HepG2 (cell line): ENCODE measurements around the gene PPIL6. TPM values are rescaled to one million over a fixed set of nuclear protein-coding genes. Genes with fewer than 3 reads are reported as not detected.

Experiments
- ATAC-seq: fragments of 200-7000 bp; cut with Tn5 transposase; 3 replicates; pipeline ENCODE4 v1.9.1; 2020; ENCODE audit warnings: mild to moderate bottlenecking, moderate library complexity
- BruUV-seq: library from RNA; stranded (reverse); fragments of 400-500 nt; replicated peaks from 2 replicates; lab custom pipeline; 2021; lab: Mats Ljungman, UMichigan
- CTCF ChIA-PET: fragments of 300-600 bp; formaldehyde crosslinking; extraction: SDS; loops from one replicate; lab custom pipeline; 2021; ENCODE audit warnings: low total read pairs, inconsistent platforms, low intra/inter-chr PET ratio; lab: Yijun Ruan, JAX
- POLR2A ChIA-PET: fragments of 350-600 bp; sonication (Branson Sonifier 250); formaldehyde crosslinking; loops from one replicate; lab custom pipeline; 2020; ENCODE audit warnings: antibody characterized with exemption, inconsistent platforms; lab: Yijun Ruan, JAX
- DNase-seq: peaks from one replicate; pipeline ENCODE4 v3.0.0-alpha.2; 2015; ENCODE audit warnings: low spot score
- FAIRE-seq: peaks from 3 replicates; lab custom pipeline; 2011; peaks lifted over from hg19 to GRCh38; lab: Jason Lieb, UNC
- H2AFZ ChIP-seq: one replicate; pipeline ENCODE4 v1.6.1; 2011; ENCODE audit warnings: low read length, inconsistent platforms
- H3K27ac ChIP-seq: fragments of 300-600 bp; 3 replicates; pipeline ENCODE4 v1.8.0; 2011; ENCODE audit warnings: mixed run types, mild to moderate bottlenecking, mixed read lengths, low read length, inconsistent platforms; ENCODE audit not compliant: insufficient read depth; ENCODE audit errors: extremely low read length
- H3K27me3 ChIP-seq, 2 experiments: fragments of 200-600 bp in 1 of 2; 2 replicates in 1 of 2; 3 replicates in 1 of 2; pipeline versions ENCODE4 v1.6.0 to v1.8.0; 2011; ENCODE audit warnings: low read length in 2 of 2, mild to moderate bottlenecking in 2 of 2, moderate library complexity in 2 of 2, inconsistent platforms in 1 of 2; ENCODE audit not compliant: insufficient read depth in 2 of 2, control insufficient read depth in 1 of 2
- H3K36me3 ChIP-seq, 2 experiments: fragments of 200-600 bp in 1 of 2; replicated peaks in 1 of 2; 2 replicates in 1 of 2; 3 replicates in 1 of 2; pipeline versions ENCODE4 v1.5.1 to v1.8.0; 2011; ENCODE audit warnings: low read length in 2 of 2, inconsistent platforms in 1 of 2; ENCODE audit not compliant: insufficient read depth in 2 of 2, control insufficient read depth in 1 of 2
- H3K4me1 ChIP-seq: 2 replicates; pipeline ENCODE4 v1.5.1; 2012; ENCODE audit warnings: low read length, inconsistent platforms; ENCODE audit not compliant: insufficient read depth
- H3K4me2 ChIP-seq: 2 replicates; pipeline ENCODE4 v1.6.0; 2011; ENCODE audit warnings: low read depth, low read length, inconsistent platforms
- H3K4me3 ChIP-seq, 3 experiments: fragments of 200-600 bp in 1 of 3; sonication (generic), shearing (Covaris generic) in 1 of 3; replicated peaks in 1 of 3; 2 replicates each; pipeline ENCODE4 v1.5.1; 2011 to 2016; ENCODE audit warnings: low read length in 3 of 3, inconsistent platforms in 2 of 3, low read depth in 2 of 3, mild to moderate bottlenecking in 2 of 3, control low read depth in 1 of 3, mixed read lengths in 1 of 3; ENCODE audit not compliant: insufficient read depth in 1 of 3
- H3K79me2 ChIP-seq: one replicate; pipeline ENCODE4 v1.6.1; 2011; ENCODE audit warnings: low read length, inconsistent platforms; ENCODE audit not compliant: insufficient read depth
- H3K9ac ChIP-seq: 2 replicates; pipeline ENCODE4 v1.6.0; 2011; ENCODE audit warnings: mild to moderate bottlenecking, low read depth, low read length, inconsistent platforms; ENCODE audit not compliant: insufficient read depth
- H3K9me3 ChIP-seq: 2 replicates; pipeline ENCODE4 v1.5.1; 2012; ENCODE audit warnings: mild to moderate bottlenecking, low read length
- H4K20me1 ChIP-seq: 2 replicates; pipeline ENCODE4 v1.6.0; 2011; ENCODE audit warnings: inconsistent platforms, mild to moderate bottlenecking, low read length, moderate library complexity; ENCODE audit not compliant: insufficient read depth
- HNF4A ChIP-seq: sonication (generic); formaldehyde crosslinking; IDR thresholded peaks from 2 replicates; pipeline ENCODE4 v1.4.0; 2020; ENCODE audit warnings: missing genetic modification reagents
- MXI1 ChIP-seq: IDR thresholded peaks from 3 replicates; pipeline ENCODE4 v1.6.1; 2012; ENCODE audit warnings: low read depth, low read length, inconsistent platforms, borderline replicate concordance
- SNRNP70 ChIP-seq: fragments of 200-400 bp; formaldehyde crosslinking; IDR thresholded peaks from 2 replicates; pipeline ENCODE4 v1.6.1; 2017; ENCODE audit warnings: mild to moderate bottlenecking, low read depth, low read length, moderate library complexity
- ZNF18 ChIP-seq: sonication (generic); formaldehyde crosslinking; IDR thresholded peaks from 2 replicates; pipeline ENCODE4 v1.8.0; 2022; ENCODE audit warnings: mild to moderate bottlenecking, missing genetic modification reagents; ENCODE audit not compliant: insufficient replicate concordance
- WGBS: methylation state at CpG from one replicate; pipeline ENCODE4 v1.1.6; 2017; ENCODE audit warnings: low lambda C conversion rate; 5-methylcytosine and 5-hydroxymethylcytosine counted together
- in situ Hi-C: cut with HindIII; loops from 2 replicates; pipeline ENCODE4 v1.10.0; 2017; ENCODE audit warnings: low pct_unique_long_range_greater_than_20kb; ENCODE audit not compliant: extremely low pct_ligation_motif_present
- intact Hi-C: fragments of 100-400 bp; cut with micrococcal nuclease; formaldehyde crosslinking; loops from one replicate; pipeline ENCODE4 v1.10.0; 2022; ENCODE audit not compliant: unreplicated experiment
- polyA plus RNA-seq, 8 experiments: library from polyadenylated mRNA; depleted of rRNA in 3 of 8; stranded (reverse) in 7 of 8; unstranded in 1 of 8; fragments of >200 nt; fragmentation: Illumina TruSeq in 4 of 8; extraction: Trizol in 4 of 8; gene quantifications; 2 replicates each; pipeline versions ENCODE4 v1.2.1 to v1.2.3, GENCODE V29; 2011 to 2016; ENCODE audit warnings: low read depth in 4 of 8, missing spikeins in 1 of 8, mixed read lengths in 1 of 8; ENCODE audit not compliant: insufficient read depth in 1 of 8
- total RNA-seq, 5 experiments: library from RNA; depleted of rRNA; stranded (reverse); fragments of >200 nt; fragmentation: Illumina TruSeq; extraction: Trizol; gene quantifications; 2 replicates each; pipeline ENCODE4 v1.2.3, GENCODE V29; 2016; ENCODE audit warnings: low read depth in 1 of 5

Gene PPIL6
- total and polyA plus RNA-seq, 2 of the 13 experiments (the other 11 are each of a cell fraction or from before 2014, with no cell fraction given) = 0.22 to 0.46 TPM

- intact Hi-C loops = loop anchor here (1.0 to 5.0 kb wide), 5 partner anchors 57 to 286 kb away; partner anchors contain the start of genes CEP57L1, PPIL6 and SMPD2
- peak; percentile 13 for DNase-seq
- peak overlapping the region; percentile 96 for H3K4me2 ChIP-seq
- TF ChIP-seq MXI1 = 0 out of 3 replicates have a peak, but pooled peaks have one; percentile 5
- peak; percentile 14 for TF ChIP-seq ZNF18 (CRISPR knock-in tag)
- no peak for TF ChIP-seq SNRNP70
- TF ChIP-seq HNF4A = 0 out of 2 replicates have a peak, but pooled peaks have one; percentile 1
- TF ChIP-seq, all 625 proteins: peak for 3
- peak overlapping the region; percentile 49 for H2AFZ ChIP-seq
- H3K79me2 ChIP-seq = peaks cover 37% of the 10 kb centered on the region
- 0% methylated on average over 5 of the region's 5 CpGs for WGBS
- no peaks in the 10 kb centered on the region for H3K9me3 ChIP-seq
- CTCF ChIA-PET = interaction anchor here (0.7 kb wide), 1 partner anchor 196 kb away, joined by 3 read pairs; no protein-coding TSS in a partner anchor
- H3K9ac ChIP-seq = peak overlapping the region; percentile 99
- ATAC-seq = peak; percentile 8; the same call in 1 of the 3 replicates
- peak overlapping the region; percentile 95 to 99 (median 99) for H3K4me3 ChIP-seq
- in situ Hi-C loops = loop anchor here (5.0 kb wide), 2 partner anchors 59 to 196 kb away; partner anchors contain the start of genes PPIL6 and SMPD2
- no peak for FAIRE-seq
- no peaks in the 10 kb centered on the region; a peak in 2 of 5 replicates for H3K27me3 ChIP-seq
- peak overlapping the region; percentile 98 for H3K27ac ChIP-seq
- H3K4me1 ChIP-seq = peaks cover 29% of the 10 kb centered on the region
- no TSS peak for BruUV-seq
- H3K36me3 ChIP-seq = peaks cover 2 to 6% of the 10 kb centered on the region in 2 experiments; a peak in 4 of 5 replicates
- peaks cover 31% of the 10 kb centered on the region for H4K20me1 ChIP-seq
- POLR2A ChIA-PET = interaction anchor here (0.7 to 3.9 kb wide), 19 partner anchors 10 to 823 kb away, joined by 3 to 29 read pairs (median 5); partner anchors contain the start of genes CEP57L1, FOXO3, PPIL6 and SESN1
These were observed 56.9 kb downstream of the PPIL6 start for GRCh38 chr6:109383438-109383940.
